ENCODE measurements around the gene TCF19.

The TCF19 gene

DNA sequence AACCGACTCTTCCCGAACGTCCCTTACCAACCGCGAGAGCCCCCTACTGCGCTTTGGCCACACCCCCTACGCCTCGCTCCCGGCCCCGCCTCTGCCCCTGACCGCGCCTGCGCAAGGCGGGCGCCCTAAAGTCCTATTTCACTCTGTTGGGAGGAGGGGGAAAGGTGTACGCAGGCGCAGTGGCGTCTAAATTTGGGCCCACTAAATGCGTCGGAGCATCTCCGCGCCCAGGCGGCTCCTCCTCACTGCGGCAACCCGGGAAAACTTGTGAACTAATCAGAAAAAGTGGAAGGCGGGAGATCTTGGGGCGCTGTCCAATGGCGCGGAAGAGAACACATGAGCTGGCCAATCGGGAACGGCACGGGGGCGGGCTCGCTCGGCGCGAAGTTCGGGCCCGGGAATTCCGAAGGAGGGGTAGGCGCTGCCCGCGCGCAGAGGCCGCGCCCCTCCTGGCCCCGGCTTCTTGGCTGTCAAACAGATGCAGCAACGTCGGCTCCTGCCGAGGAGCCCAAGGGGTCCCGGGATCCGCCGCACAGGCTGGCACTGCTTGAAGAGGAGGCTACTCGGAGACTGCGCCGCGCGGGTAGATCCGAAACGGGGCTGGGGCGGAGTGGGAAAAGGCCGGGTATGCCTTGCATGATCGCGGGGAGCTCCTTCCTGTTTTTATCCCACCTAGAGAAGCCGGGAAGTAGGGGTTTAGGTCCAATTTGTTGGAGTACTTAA, at the start of gene TCF19:
Gene TCF19, plus strand, starts transcription at position 450 of the 723 bp plus-strand sequence. CDS start 881 bp downstream, outside the sequence.
- DNase-seq (ENCODE audit: low spot score) = peak; percentile 99

DNA sequence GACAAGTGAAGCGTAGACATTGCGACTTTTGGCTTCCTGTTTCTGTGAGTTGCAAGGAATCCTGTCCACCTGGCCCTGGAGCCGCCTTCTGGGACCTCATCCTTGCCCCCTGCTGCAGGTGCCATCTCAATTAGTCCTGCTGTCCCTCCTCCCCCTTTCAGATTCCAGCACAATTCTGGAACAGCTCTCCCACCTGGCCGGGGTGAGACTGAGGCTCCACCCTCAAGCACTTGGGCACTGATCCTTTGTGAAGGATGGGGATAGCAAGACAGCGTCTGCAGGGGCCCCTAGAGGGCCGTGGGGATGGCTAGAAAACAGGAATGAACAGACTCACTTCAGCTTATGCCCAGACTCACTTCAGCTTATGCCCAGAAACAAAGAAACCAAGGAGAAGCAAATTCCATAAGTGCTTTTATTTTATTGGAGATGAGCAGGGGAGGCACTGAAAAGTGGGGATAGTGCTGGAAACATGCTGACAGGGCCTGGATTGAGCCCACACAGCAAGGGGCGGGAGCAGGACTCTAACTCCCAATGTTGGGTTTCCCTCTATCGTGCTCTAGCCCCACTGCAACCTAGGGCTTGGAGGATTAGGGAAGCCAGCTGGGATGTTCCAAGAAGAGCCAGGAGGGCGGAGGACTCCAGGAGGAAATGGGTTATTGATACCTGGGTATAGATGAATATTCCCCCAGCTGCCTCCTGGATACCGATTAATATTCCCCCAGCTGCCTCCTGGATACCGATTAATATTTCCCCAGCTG, 47.4 kb upstream of the TCF19 start:
- no peak for DNase-seq (ENCODE audit: low spot score)

- DNase-seq (ENCODE audit: low spot score) = no peak
These were observed 46.7 kb upstream of the TCF19 start for GRCh38 chr6:31111712-31112111.

DNA sequence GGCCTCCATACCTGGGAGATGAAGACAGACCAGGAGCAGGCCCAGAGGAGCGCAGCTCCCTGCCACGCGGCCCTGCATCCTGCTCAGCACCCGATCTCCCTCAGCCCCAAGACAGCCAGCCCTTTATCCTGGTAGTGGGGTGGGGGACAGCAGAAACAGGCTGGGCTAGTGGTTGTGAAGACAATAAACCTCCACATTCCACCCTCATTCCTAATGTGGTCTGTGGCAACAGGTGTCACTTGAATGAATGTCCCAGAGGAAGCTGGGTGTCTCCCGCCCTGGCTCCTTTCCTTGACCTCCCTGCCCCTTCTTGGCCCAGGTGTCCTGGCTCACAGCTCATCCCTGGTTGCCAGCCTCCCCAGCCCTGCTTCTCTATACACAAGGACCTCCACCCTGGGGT, 45.9 kb upstream of the TCF19 start, which contains the start of gene C6orf15:
Gene C6orf15, minus strand, starts transcription at position 98 of the 400 bp plus-strand sequence. Its CDS starts 20 bp downstream, at position 78.
- no peak for DNase-seq (ENCODE audit: low spot score)

GRCh38 chr6:31113861-31114540, 44.4 kb upstream of the TCF19 start:
- DNase-seq (ENCODE audit: low spot score) = no peak

GRCh38 chr6:31114541-31114878, 43.9 kb upstream of the TCF19 start, which contains the start of gene PSORS1C1:
Gene PSORS1C1 (plus strand): TSS chr6:31114800. CDS start chr6:31129633, 14,833 bp downstream.
- DNase-seq (ENCODE audit: low spot score) = peak; percentile 97

GRCh38 chr6:31114970-31115849, 43.2 kb upstream of the TCF19 start:
- DNase-seq (ENCODE audit: low spot score) = peak; percentile 54

DNA sequence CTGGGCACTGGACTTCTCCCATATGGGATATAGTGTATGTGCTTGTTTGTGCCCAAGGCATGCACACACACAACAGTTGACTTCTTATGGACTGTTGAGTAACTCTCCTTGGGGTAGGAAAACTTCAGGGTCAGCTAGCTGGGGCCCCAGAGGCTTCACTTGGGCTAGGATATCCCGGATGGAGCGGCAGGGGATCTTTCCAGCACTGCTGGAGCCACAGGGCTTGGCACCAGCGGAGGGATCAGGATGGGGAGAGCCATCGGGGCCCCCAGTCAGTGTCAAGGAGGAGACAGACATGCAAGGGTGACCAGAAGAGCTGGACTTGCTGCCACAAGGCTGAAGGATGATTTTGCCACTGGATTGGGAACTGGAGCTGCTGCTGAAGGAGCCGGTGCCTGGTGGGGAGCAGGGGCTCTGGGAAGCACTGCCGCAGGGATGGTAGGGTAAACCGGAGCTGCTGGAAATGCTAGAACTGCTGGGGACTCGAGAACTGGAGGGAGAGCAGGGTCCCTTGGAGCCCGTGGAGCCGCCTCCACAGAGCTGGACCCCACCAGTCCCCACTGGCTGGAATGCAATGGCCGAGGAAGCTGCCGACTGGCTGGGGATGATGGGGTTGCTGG, 42.3 kb upstream of the TCF19 start:
- DNase-seq (ENCODE audit: low spot score) = no peak

GRCh38 chr6:31116661-31117385, 41.6 kb upstream of the TCF19 start:
- DNase-seq (ENCODE audit: low spot score) = no peak

- no peak for DNase-seq (ENCODE audit: low spot score)
These were observed 40.2 kb upstream of the TCF19 start for GRCh38 chr6:31118178-31118577.

- no peak for DNase-seq (ENCODE audit: low spot score)
These were observed 38.1 kb upstream of the TCF19 start, which contains the start of gene CDSN for GRCh38 chr6:31120151-31120915. Gene CDSN (minus strand): TSS chr6:31120446. CDS start chr6:31120419, 27 bp downstream.

DNA sequence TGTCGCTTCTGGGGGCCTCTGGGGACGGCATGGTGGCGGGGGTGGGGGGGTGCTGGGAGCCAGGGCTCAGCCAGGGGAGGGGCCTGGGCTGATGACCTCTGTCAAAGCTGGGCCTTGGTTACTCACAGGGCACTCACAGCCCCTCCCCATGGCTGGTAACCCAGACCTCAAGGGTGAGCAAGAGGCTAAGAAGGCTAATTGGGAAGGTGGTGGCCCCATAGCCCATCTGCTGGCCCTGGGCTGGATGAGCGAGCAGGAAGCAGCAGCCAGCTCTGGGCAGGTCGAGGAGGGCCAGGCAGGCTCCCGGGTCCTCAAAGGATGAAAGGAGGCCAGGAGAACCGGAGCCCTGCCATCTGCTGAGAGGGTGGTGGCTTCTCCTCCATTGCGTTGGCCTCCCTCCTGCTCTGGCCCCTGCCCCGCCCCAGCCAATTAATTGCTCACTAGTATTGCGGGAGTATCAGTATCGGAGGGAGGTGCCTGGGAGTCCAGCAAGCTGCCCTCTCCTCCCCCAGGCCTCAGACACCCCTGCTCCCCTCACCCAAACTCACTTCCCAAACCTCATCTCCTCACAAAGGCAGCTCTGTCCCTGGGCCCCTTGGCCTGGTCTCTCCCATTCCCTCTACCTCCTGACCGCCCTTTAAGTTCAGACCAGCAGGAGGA, 37.1 kb upstream of the TCF19 start:
- DNase-seq (ENCODE audit: low spot score) = peak; percentile 49

DNA sequence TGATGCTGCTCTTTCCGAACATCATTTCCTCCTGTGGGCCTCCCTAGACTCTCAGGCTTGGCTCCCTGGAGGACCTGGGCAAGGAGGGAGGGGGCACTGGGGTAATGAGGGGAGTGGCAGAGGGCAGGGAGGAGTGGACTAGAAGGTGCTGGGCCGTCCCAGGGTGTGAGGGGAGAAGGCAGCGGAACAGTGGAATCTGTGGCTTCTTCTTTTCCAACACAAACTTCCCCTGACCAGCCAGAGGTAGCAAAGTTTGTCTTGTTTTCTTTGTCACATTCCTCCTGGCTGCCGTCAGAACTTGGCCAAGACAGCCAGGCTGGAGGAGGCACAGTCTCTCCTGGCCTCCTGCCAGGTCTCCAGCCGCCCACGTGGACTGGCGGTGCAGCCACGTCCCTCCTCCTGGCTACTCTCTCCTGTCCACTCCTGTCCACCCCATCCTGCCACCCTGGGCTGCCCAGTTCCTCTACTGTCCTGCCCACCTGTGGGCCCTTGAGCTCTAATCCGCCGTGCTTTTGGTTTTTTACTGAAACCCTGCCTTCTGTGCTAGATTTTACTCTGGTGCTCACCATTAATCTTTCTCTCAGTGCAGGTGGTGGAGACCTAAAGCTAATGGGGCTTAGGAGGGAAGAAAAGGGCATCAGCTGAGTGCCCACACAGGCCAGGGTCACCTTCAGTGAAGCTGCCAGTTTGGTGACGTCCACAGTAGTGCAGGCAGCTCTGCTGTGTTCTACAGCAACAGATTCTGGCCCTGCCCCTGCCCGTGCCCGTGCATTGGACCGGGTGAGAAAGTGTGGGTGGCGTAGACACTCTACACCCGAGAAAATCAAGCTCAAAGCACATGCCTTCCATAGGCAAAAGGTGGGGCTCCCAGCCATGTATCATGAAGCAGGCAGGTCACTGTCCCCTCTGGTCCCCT, 35.3 kb upstream of the TCF19 start:
- peak; percentile 95 for DNase-seq (ENCODE audit: low spot score)

GRCh38 chr6:31125162-31125561, 33.2 kb upstream of the TCF19 start:
- DNase-seq (ENCODE audit: low spot score) = peak; percentile 90

DNA sequence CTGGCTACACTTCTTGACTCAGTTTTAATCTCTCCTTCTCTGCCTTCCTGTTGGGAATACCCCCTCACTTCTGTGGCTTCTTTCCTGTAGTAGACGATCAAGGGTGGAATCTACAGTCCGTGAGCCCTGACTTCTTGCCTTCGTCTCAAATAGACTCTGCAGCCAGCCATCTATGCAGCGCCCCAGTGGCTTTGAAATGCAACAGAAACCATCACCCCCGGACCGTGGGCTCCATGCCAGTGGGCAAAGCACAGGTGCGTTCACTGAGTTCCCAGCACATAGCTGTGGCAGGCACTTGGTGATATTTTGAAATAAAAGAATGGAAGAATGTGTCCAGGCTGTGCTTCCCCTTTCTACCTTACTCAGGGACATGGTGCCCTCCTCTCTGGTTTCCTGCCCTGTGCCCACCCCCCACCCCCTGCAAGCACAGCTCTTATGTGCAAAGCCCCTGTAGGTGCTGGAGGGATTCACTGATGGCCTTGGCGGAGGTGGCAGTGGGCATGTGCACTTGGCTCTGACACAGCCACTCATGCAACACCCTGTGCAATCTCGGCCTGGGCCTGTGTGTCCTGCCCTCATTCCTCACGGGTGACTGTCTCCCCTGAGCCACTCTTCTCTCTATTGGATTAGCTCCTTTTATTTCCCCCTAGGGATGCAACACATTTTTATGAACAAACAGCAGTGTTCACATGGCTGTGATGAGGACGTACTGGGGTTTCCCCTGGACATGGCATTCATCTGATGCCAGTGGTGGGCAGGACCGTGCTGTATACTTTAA, 32.6 kb upstream of the TCF19 start:
- DNase-seq (ENCODE audit: low spot score) = peak; percentile 89

DNA sequence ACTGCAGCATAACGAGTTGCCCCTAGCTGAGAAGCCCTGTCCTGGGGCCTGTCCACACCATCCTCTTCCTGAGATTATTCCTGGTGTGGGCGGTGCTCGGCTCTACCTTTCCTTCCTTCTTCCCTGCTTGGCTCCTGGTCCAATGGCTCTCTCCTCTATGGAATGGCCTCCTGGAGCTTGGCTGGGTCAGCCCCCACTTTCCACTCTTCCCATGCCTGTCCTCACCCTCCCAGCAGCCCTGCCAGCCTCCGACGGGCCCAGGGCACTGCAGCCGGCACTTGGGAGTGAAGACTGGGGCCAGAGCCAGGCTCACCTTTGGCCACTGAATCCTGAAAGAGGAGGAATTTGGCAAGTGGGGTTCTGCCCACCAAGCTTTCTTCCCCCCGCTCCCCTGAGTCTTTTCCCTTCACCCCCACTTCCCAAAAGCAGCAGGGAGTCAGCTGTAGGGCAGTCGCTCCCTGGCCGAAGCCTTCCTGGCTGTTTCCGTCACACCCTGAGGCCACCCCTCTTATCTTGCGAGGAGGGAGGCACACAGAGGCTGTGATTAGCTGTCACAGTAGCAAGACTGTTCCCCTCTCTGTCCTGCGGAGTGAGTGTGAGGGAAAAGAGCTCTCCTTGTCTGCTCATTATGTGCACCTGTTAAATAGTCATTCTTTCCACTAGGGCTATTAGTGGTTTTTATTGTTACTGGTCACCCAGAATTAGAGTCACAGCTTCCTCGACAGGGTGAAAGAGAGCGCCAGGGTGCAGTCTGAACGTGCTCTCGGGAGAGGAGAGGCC, 31.8 kb upstream of the TCF19 start:
- DNase-seq (ENCODE audit: low spot score) = no peak
